Endodermal cell (in vitro differentiated cells): ENCODE results near the gene MTMR2. TPM values are rescaled to one million over a fixed set of nuclear protein-coding genes. Genes with fewer than 3 reads are reported as not detected.

Source experiments
- DNase-seq: peaks from one replicate; pipeline ENCODE4 v3.0.0-alpha.2; 2017
- H3K27ac ChIP-seq: 2 replicates; pipeline ENCODE4 v1.5.1; 2013; ENCODE audit warnings: mild to moderate bottlenecking, low read depth, low read length, moderate library complexity
- H3K27me3 ChIP-seq: 2 replicates; pipeline ENCODE4 v1.6.1; 2013; ENCODE audit warnings: mild to moderate bottlenecking, low read length, moderate library complexity; ENCODE audit not compliant: insufficient read depth, control insufficient read depth, poor library complexity, severe bottlenecking
- H3K36me3 ChIP-seq: 2 replicates; pipeline ENCODE4 v1.7.0; 2013; ENCODE audit warnings: mild to moderate bottlenecking, low read length, moderate library complexity; ENCODE audit not compliant: control insufficient read depth, insufficient read depth
- H3K4me1 ChIP-seq: one replicate; pipeline ENCODE4 v1.7.0; 2013; ENCODE audit warnings: low read length; ENCODE audit not compliant: control insufficient read depth, insufficient read depth
- H3K4me3 ChIP-seq: 2 replicates; pipeline ENCODE4 v1.5.1; 2013; ENCODE audit warnings: mild to moderate bottlenecking, low read length, moderate library complexity
- H3K9ac ChIP-seq: 2 replicates; pipeline ENCODE4 v1.6.1; 2013; ENCODE audit warnings: mild to moderate bottlenecking, low read length, moderate library complexity; ENCODE audit not compliant: poor library complexity, severe bottlenecking; ENCODE audit errors: extremely low read depth
- H3K9me3 ChIP-seq: 2 replicates; pipeline ENCODE4 v1.6.1; 2013; ENCODE audit warnings: mild to moderate bottlenecking, low read length, moderate library complexity; ENCODE audit not compliant: control insufficient read depth
- H3K27ac Mint-ChIP-seq: 2 replicates; pipeline ENCODE4 v1.8.0; 2020; ENCODE audit warnings: mixed read lengths
- H3K27me3 Mint-ChIP-seq: 2 replicates; pipeline ENCODE4 v1.8.0; 2021; ENCODE audit warnings: mild to moderate bottlenecking, mixed read lengths; ENCODE audit not compliant: insufficient read depth
- H3K36me3 Mint-ChIP-seq: 2 replicates; pipeline ENCODE4 v1.8.0; 2020; ENCODE audit warnings: low read depth, mixed read lengths
- H3K4me1 Mint-ChIP-seq: 2 replicates; pipeline ENCODE4 v1.8.0; 2020; ENCODE audit warnings: mixed read lengths
- H3K4me3 Mint-ChIP-seq: 2 replicates; pipeline ENCODE4 v1.8.0; 2020; ENCODE audit warnings: mild to moderate bottlenecking, moderate library complexity, mixed read lengths
- H3K9me3 Mint-ChIP-seq: 2 replicates; pipeline ENCODE4 v1.8.0; 2020; ENCODE audit warnings: mild to moderate bottlenecking, mixed read lengths
- CTCF ChIP-seq: fragments of 200-600 bp; sonication (generic); conservative IDR thresholded peaks from 2 replicates; pipeline ENCODE4 v1.5.0; 2021; ENCODE audit warnings: antibody characterized with exemption, mild to moderate bottlenecking
- WGBS, 2 experiments: methylation state at CpG; one replicate each; pipeline versions ENCODE4 v1.1.5 to v1.1.7; 2013; ENCODE audit warnings: missing lambda C conversion rate in 2 of 2, mixed read lengths in 1 of 2; ENCODE audit not compliant: insufficient coverage in 1 of 2, insufficient read length in 1 of 2; 5-methylcytosine and 5-hydroxymethylcytosine counted together
- total RNA-seq, 2 donors: library from RNA; stranded (reverse); fragmentation: NEBNext Ultra II Directional in 1 of 2; extraction: Animal tissue kit (Norgen Biotek cat#: 25700) in 1 of 2; gene quantifications; 2 replicates in 1 of 2; 3 replicates in 1 of 2; pipeline ENCODE4 v1.2.1, GENCODE V29; 2021

The MTMR2 gene
- total RNA-seq, 2 donors from 2014 or later, result 56.9 to 65.8 TPM

GRCh38 chr11:95895815-95896214 lies 28.1 kb downstream of the MTMR2 start:
- Histone ChIP-seq H3K4me1 (peaks cover 3% of the 10 kb centered on the region), H3K4me3 (no peak overlapping the region), H3K9ac (no peak overlapping the region), H3K9me3 (no peaks in the 10 kb centered on the region), H3K27ac (no peak overlapping the region), H3K27me3 (no peaks in the 10 kb centered on the region), H3K36me3 (no peaks in the 10 kb centered on the region)
- H3K27ac Mint-ChIP-seq, result no peak overlapping the region
- no peak for DNase-seq
- no peak overlapping the region for H3K4me3 Mint-ChIP-seq
- TF ChIP-seq CTCF, result no peak
- no peaks in the 10 kb centered on the region for H3K36me3 Mint-ChIP-seq
- no peaks in the 10 kb centered on the region for H3K9me3 Mint-ChIP-seq
- H3K4me1 Mint-ChIP-seq, result peaks cover 13% of the 10 kb centered on the region
- H3K27me3 Mint-ChIP-seq, result no peaks in the 10 kb centered on the region

GRCh38 chr11:95892892-95893570 lies 30.9 kb downstream of the MTMR2 start:
- TF ChIP-seq CTCF, result no peak
- Histone ChIP-seq H3K9me3 (no peaks in the 10 kb centered on the region), H3K4me3 (no peak overlapping the region), H3K9ac (no peak overlapping the region), H3K4me1 (no peaks in the 10 kb centered on the region), H3K36me3 (peaks cover under 1% of the 10 kb centered on the region), H3K27me3 (no peaks in the 10 kb centered on the region), H3K27ac (no peak overlapping the region)
- DNase-seq, result no peak
- Mint-ChIP-seq H3K27me3 (no peaks in the 10 kb centered on the region), H3K36me3 (peaks cover 2% of the 10 kb centered on the region), H3K27ac (no peak overlapping the region), H3K4me3 (no peak overlapping the region), H3K9me3 (no peaks in the 10 kb centered on the region), H3K4me1 (peaks cover 16% of the 10 kb centered on the region)
- 92 to 100% methylated on average over 4 of the region's 4 CpGs for WGBS, 2 experiments

GRCh38 chr11:95892492-95892891 lies 31.4 kb downstream of the MTMR2 start:
- Mint-ChIP-seq H3K36me3 (peaks cover 8% of the 10 kb centered on the region), H3K27me3 (no peaks in the 10 kb centered on the region), H3K9me3 (no peaks in the 10 kb centered on the region), H3K4me1 (peaks cover 14% of the 10 kb centered on the region), H3K27ac (no peak overlapping the region), H3K4me3 (no peak overlapping the region)
- DNase-seq, result no peak
- 90 to 94% methylated on average over 2 of the region's 2 CpGs for WGBS, 2 experiments
- H3K4me3 ChIP-seq, result no peak overlapping the region
- H3K27me3 ChIP-seq, result no peaks in the 10 kb centered on the region
- no peaks in the 10 kb centered on the region for H3K4me1 ChIP-seq
- TF ChIP-seq CTCF, result no peak
- H3K9ac ChIP-seq, result no peak overlapping the region
- H3K36me3 ChIP-seq, result peaks cover 6% of the 10 kb centered on the region
- H3K9me3 ChIP-seq, result peaks cover 4% of the 10 kb centered on the region
- H3K27ac ChIP-seq, result no peak overlapping the region
